Amygdala (tissue), 56 donors: ENCODE measurements around the gene TALDO1.
A peak's percentile ranks its signal among the peaks of the same experiment; 100 is the strongest.
"Not testable (repeated sequence)": the region's sequence is repeated elsewhere in the genome, so short reads cannot be mapped to it uniquely, and the experiment has no call there.

Source experiments
- DNase-seq, 56 donors: peaks; one replicate each; lab custom pipeline; 2025; lab: John Stamatoyannopoulos, UW

Gene TALDO1

DNA sequence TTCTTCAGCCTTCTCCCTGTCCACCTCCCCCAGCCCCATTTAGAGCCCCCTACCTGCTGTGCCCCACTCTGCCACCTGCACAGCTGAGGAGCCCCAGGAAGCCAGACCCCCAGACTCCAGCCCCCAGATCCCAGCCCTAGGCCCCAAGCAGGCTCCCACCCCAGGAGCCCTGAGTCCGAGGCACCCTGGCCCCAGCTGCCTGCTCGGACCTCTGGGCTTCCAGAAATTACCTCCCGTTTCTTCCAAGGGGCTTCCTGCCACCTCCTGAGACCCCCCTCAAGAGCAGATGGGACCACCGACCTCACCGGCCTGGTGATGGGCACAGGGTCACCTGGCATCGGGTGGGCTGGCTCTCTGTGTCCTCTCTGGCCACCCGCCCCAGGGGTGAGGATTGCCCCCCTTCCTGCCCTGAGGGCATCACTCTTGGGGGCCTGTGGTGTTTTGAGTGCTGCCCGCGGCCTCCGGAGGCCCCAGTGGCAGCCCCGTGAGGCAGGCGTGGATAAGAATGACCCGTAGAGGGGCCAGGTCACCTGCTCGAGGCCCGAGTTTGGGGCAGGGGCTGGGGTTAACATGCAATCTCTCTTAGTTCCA lies 18.3 kb upstream of the TALDO1 start:
- no peak for DNase-seq

DNA sequence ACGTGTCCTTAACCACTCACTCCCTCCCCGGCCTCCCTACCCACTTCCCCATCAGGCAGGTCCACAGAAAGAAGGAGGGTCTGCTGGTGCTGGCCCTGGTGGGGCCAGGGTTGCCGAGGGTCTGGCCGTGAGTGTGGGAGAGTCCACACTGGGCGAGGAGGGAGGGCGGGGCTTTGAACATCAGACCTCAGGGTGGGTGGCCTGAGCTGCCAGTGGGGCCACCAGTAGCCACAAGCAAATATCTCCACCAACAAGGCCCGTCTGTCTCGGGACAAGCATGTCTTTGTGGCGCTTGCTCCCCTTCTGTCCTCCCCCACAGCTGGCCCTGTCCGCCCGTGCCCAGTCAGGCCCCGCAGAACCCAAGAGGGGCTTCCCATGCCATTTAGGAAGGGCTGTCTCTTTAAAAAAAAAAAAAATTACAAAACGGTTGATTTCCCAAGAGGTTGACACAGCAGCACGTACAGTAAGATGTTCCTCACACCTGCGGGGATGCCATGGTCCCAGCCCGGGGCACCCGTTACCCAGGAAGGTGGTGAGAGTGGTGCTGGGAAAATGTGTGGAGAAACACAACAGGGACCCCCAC lies 17.7 kb upstream of the TALDO1 start:
- DNase-seq, result peak in 53 of 56 donors; percentile 33 to 94 (median 76)

DNA sequence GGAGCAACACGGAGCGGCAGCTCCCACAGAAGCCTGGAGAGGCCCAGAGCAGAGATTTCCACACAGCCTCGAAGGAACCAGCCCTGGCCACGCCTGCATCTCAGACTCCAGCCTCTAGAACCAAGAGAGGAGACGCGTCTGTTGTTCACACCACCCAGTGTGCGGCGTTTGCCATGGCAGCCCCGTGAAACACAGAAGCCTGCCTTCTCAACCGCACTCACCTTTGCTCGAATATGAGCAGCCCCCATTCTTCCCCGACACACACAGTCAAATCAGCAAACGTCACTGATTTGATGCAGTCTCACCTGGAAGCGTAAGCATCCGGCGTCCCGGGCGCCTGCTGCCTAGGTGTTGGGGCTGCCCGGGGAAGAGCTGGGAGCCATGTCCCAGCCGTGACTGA lies 14.2 kb upstream of the TALDO1 start:
- DNase-seq, result no peak

DNA sequence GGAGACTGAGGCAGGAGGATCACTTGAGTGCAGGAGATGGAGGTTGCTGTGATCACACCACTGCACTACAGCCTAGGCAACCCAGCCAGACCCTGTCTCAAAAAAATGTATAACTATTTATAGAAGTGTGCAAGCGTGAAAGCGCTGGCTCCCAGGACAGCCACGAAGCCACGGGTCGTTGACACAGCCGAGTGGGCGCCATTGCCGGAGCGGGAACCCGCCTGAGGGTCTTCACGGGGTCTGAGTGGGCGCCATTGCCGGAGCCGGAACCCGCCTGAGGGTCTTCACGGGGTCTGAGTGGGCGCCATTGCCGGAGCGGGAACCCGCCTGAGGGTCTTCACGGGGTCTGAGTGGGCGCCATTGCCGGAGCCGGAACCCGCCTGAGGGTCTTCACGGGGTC lies 12.7 kb upstream of the TALDO1 start:
- not testable (repeated sequence) for DNase-seq

DNA sequence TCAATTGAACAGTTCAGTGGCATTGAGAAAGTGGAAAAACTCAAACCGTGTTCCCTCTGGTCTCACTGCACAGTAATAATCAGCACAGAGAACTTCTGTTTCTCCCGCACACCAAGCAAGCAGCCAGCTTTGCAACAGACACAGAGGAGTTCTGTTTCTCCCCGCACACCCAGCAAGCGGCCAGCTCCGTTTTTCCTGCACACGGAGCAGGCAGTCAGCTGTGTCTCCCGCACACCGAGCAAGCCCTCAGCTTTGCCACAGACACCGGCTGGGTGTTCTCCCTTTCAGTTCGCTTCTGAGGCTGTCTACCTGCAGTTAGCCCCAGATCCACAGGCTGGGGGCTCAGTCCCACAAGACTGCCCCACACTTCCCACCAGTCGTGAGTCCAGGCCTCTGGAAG lies 9.9 kb upstream of the TALDO1 start:
- peak in 13 of 56 donors; percentile 7 to 52 (median 36) for DNase-seq

DNA sequence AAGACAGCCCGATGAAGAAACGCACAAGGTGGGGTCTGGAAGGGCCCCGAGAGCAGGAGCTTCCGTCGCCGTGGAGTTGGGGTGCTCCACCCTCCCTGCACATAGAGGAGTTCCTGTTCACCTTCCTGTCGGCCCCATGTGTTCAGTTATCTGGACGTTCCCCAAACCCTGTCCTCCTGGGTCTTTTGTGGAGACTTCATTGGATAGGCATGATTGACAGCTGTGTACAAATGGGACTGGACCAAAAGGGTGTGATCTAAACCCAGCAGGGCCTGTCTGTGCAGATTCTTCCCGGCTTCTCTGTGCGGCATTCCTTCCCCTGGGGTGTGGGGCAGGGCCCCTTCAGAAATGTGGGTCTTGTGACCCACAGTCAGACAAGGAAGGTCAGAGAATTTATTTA lies 9.4 kb upstream of the TALDO1 start:
- DNase-seq, result not testable (repeated sequence)

DNA sequence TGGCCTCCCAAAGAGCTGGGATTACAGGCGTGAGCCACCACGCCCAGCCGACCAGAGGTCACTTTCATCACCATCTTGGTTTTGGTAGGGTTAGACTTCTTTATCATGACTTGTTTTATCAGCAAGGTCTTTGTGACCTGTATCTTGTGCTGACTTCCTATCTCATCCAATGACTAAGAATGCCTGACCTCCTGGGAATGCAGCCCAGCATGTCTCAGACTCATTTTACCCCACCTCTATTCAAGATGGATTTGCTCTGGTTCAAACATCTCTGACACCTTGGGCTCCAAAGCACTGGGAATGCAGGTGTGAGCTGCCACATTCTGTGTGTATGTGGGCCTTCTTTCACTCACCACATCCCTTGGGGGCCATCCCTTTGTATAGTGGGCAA lies 5.1 kb upstream of the TALDO1 start:
- no peak for DNase-seq

DNA sequence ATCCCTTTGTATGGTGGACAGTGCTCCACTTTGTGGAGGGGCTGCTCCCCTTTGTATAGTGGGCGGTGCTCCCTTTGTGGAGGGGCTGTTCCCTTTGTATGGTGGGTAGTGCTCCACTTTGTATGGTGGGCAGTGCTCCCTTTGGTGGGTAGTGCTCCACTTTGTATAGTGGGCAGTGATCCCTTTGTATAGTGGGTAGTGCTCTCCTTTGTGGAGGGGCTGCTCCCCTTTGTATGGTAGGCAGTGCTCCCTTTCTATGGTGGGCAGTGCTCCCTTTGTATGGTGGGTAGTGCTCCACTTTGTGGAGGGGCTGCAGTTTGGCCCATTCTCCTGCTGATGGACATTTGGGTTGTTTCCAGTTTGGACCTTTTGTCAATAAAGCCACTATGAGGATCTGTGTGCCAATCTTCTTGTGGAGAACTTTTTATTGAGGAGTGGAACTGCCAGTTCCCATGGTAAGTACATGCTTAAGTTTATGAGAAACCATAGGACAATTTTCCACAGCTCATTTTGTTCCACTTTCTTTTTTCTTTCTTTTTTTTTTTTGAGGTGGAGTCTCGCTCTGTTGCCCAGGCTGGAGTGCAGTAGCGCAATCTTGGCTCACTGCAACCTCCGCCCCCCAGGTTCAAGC lies 4.6 kb upstream of the TALDO1 start:
- no peak for DNase-seq

DNA sequence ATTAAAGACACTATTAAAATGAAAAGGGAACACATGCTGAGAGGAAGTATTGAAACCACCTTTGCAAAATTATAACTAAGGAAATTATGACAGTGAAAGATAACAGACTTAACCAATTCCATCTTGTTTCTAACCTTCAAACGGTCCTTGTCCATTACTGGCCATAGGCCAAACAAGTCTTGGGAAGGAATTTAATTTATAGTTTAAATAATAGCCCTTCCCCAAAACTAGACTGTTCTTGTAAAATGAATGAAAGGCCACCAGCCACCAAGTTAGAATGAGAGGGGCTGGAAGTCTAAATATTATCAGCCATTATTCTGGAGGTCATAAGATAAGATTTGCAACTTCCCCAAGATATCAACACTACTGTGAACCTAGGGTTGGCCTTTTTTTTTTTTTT lies 1.8 kb upstream of the TALDO1 start:
- no peak for DNase-seq

DNA sequence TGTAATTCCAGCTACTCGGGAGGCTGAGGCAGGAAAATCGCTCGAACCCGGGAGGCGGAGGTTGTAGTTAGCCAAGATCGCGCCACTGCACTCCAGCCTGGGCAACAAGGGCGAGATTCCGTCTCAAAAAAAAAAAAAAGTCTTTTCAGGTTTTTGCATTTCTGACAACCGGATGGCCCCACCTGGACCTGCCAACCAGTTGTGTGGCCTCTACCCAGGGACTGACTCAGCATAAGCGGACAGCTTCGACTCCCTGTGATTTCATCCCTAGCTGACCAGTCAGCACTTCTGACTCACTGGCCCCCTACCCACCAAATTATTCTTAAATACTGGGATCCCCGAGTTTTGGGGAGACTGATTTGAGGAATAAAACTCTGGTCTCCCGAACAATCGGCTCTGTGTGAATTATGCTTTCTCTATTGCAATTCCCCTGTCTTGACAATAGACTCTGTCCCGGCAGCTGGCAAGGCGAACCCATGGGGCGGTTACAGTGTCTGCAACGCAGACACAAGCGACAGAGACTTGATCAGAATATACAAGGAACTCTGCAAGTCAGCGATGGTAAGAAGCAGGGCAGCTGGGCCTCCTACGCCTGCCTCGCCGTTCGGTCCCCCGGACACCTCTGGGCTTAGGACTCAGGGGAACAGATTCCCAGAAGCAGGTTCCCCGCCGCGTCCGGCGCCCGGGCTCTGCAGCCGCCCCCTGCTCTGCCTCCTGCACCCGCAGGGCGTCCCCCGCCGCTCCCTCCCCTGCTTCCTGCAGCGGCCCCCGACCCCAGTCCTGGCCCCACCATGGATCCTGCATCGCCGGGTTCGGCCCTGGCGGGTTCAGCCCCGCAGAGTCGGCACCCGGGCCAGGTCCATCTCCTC lies 741 bp upstream of the TALDO1 start:
- DNase-seq, result peak in 32 of 56 donors; percentile 24 to 78 (median 60)

DNA sequence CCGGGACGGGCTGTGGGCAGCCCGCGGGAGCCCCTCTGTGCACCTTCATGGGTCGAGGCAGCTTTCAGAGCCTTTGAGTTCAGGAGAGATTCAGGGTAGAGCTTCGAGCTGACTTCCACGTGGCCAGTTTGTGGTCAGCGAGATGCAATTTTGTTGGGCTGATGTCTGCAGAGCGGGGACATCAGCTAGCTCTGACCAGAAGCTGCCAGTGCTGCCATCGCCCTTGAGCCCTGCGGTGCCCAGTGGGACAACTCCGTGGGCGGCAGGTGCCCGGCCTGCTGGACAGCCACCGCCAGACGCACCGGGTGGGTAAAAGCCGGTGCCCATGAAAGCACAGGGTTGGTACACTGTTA lies 719 bp downstream of the TALDO1 start:
- peak in 3 of 56 donors; percentile 9 to 23 (median 18) for DNase-seq

DNA sequence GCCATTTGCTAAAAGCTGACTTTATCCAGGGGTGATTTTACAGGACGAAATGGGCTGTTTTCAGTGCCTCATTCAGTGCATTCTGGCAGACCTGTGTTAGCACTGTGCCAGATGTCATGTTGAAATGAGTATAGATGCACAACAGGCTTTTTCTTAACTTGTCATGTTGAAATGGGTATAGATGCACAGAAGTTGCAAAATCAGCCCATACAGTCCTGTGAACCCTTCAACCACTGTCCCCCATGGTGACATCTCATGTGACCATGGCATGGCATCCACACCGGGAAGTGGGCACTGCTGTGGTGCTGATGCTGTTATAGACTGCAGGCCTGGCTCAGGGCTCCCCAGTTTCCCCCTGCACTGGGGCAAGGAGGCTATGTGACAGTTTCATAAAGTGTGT lies 2.5 kb downstream of the TALDO1 start:
- no peak for DNase-seq

DNA sequence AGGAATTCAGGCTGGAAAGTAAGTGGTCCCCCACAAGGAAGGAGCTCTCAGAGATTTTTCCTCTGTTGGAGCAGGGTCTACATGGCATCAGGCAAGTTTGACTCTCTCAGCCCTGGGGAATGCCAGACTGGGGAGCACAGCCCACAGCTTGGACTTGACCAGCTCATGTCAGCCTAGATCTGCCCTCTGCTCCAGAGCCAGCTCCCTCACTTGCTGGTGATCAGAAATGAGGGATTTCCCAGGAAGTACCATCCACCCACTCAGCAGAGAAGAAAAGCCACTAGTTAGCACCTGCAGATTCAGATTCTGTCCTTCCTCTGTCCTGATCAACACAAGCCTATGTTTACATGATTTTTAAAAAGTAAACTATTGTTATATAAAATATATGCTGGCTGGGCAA lies 13.0 kb downstream of the TALDO1 start:
- no peak for DNase-seq

DNA sequence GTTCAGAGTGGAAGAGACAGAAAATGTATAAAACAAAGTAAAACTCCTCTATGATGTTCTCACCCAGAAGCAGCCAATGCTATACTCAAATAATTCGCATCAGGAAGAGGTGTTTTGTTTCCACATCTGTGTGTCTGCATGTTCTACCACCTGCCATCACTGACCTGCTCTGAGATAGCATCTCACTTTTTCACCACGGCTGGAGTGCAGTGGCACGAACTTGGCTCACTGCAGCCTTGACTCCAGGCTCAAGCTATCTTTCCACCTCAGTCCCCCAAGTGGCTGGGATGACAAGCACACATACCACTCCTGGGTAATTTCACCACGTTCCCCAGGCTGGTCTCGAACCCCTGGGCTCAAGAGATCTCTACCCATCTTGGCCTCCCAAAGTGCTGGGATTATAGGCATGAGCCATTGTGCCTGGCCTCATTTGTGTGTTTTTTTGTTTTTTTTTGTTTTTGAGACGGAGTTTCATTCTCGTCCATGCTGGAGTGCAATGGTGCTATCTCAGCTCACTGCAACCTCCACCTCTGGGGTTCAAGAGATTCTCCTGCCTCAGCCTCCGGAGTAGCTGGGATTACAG lies 14.4 kb downstream of the TALDO1 start:
- DNase-seq, result no peak

DNA sequence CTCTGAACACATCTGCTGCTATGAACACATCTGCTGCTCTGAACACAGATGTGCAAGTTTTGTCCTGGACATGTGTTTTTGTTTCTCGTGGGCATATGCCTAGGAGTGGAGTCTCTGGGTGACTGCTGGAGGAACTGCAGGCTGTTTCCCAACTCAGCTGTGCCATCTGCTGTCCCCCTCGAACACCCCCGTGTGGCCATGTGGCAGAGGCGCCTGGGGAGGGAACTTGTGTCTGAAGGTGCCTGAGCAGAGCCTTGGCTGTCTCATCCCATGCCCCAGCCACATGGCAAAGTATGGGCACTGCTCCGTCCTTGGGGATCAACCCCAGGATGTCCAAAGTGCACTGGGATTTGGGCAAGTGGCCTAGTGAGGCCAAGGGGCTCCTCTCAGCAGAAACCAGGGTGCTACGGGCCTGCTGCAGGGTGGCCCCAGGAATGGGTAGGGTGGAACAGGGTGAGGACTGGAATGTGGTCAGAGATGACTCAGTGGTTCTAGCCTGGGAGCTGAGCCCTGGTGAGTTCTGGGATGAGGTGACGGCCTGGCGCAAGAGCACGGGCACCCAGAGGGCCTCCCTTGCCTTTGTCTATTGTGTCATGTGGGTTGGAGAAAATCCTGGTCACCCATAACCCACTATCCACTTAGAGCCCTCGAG lies 15.3 kb downstream of the TALDO1 start:
- DNase-seq, result peak in 35 of 56 donors; percentile 14 to 75 (median 50)

DNA sequence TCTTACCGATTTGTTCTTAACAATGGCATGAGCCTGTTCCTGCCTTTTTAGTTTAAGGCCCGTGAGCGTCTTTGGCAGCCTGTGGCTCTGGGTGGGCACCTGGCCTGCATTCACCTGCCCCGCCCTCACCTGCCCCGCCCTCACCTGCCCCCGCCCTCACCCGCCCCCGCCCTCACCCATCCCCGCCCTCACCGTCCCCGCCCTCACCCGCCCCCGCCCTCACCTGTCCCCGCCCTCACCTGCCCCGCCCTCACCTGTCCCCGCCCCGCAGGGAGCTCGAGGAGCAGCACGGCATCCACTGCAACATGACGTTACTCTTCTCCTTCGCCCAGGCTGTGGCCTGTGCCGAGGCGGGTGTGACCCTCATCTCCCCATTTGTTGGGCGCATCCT lies 15.8 kb downstream of the TALDO1 start:
- no peak for DNase-seq

DNA sequence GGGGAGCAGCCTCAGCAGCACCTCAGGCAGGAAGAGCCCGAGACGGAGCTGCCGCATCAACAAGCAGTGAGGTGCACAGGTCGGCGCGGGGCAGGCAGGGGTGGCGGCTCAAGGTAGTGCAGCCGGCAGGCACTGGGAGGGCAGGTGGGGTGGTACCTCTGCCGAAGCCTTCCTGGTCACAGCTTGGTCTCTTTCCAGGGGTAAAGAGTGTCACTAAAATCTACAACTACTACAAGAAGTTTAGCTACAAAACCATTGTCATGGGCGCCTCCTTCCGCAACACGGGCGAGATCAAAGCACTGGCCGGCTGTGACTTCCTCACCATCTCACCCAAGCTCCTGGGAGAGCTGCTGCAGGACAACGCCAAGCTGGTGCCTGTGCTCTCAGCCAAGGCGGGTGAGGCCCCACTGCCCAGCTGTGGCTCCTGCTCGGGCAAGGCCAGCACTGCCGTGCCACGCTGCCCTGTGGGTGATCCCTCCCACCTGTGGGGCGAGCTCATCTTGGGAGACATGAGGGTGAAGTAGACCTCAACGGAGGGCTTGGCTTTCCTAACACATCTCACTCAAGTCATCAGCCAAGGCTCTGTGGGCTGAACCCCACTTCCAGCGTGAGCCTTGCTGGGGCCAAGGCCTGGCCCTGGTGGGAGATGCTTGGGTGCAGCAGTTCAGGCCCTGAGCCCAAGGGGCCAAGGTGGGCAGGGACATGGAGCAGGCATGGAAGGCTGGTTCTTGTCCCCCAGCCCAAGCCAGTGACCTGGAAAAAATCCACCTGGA lies 16.5 kb downstream of the TALDO1 start:
- DNase-seq, result no peak

DNA sequence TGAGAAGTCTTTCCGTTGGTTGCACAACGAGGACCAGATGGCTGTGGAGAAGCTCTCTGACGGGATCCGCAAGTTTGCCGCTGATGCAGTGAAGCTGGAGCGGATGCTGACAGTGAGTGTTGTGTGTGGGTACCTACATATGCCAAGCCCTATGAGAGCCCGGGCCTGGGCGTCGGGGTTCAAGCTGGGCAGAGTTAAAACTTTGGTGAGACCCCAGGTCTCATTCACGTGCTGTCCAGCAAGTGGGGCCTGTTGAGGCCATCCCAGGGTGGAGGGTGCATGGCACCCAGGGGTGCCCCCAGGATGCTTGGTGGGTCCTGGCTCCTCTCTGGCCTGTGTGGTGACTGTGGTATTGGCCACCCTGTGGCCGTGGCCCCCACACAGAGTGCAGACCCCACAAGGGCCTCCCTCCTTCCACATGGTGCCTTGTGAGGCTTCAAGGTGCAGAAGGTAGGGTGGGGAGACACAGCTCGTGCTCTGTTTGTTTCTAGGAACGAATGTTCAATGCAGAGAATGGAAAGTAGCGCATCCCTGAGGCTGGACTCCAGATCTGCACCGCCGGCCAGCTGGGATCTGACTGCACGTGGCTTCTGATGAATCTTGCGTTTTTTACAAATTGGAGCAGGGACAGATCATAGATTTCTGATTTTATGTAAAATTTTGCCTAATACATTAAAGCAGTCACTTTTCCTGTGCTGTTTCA lies 17.2 kb downstream of the TALDO1 start:
- peak in 1 of 56 donors; percentile 27 for DNase-seq
